Endodermal cell (in vitro differentiated cells): ENCODE results near the gene COL15A1. TPM values are rescaled to one million over a fixed set of nuclear protein-coding genes. Genes with fewer than 3 reads are reported as not detected.
A peak's percentile ranks its signal among the peaks of the same experiment; 100 is the strongest.

ENCODE experiments used
- DNase-seq: peaks from one replicate; pipeline ENCODE4 v3.0.0-alpha.2; 2017
- H3K27ac ChIP-seq: 2 replicates; pipeline ENCODE4 v1.5.1; 2013; ENCODE audit warnings: mild to moderate bottlenecking, low read depth, low read length, moderate library complexity
- H3K27me3 ChIP-seq: 2 replicates; pipeline ENCODE4 v1.6.1; 2013; ENCODE audit warnings: mild to moderate bottlenecking, low read length, moderate library complexity; ENCODE audit not compliant: insufficient read depth, control insufficient read depth, poor library complexity, severe bottlenecking
- H3K36me3 ChIP-seq: 2 replicates; pipeline ENCODE4 v1.7.0; 2013; ENCODE audit warnings: mild to moderate bottlenecking, low read length, moderate library complexity; ENCODE audit not compliant: control insufficient read depth, insufficient read depth
- H3K4me1 ChIP-seq: one replicate; pipeline ENCODE4 v1.7.0; 2013; ENCODE audit warnings: low read length; ENCODE audit not compliant: control insufficient read depth, insufficient read depth
- H3K4me3 ChIP-seq: 2 replicates; pipeline ENCODE4 v1.5.1; 2013; ENCODE audit warnings: mild to moderate bottlenecking, low read length, moderate library complexity
- H3K9ac ChIP-seq: 2 replicates; pipeline ENCODE4 v1.6.1; 2013; ENCODE audit warnings: mild to moderate bottlenecking, low read length, moderate library complexity; ENCODE audit not compliant: poor library complexity, severe bottlenecking; ENCODE audit errors: extremely low read depth
- H3K9me3 ChIP-seq: 2 replicates; pipeline ENCODE4 v1.6.1; 2013; ENCODE audit warnings: mild to moderate bottlenecking, low read length, moderate library complexity; ENCODE audit not compliant: control insufficient read depth
- H3K27ac Mint-ChIP-seq: 2 replicates; pipeline ENCODE4 v1.8.0; 2020; ENCODE audit warnings: mixed read lengths
- H3K27me3 Mint-ChIP-seq: 2 replicates; pipeline ENCODE4 v1.8.0; 2021; ENCODE audit warnings: mild to moderate bottlenecking, mixed read lengths; ENCODE audit not compliant: insufficient read depth
- H3K36me3 Mint-ChIP-seq: 2 replicates; pipeline ENCODE4 v1.8.0; 2020; ENCODE audit warnings: low read depth, mixed read lengths
- H3K4me1 Mint-ChIP-seq: 2 replicates; pipeline ENCODE4 v1.8.0; 2020; ENCODE audit warnings: mixed read lengths
- H3K4me3 Mint-ChIP-seq: 2 replicates; pipeline ENCODE4 v1.8.0; 2020; ENCODE audit warnings: mild to moderate bottlenecking, moderate library complexity, mixed read lengths
- H3K9me3 Mint-ChIP-seq: 2 replicates; pipeline ENCODE4 v1.8.0; 2020; ENCODE audit warnings: mild to moderate bottlenecking, mixed read lengths
- WGBS, 2 experiments: methylation state at CpG; one replicate each; pipeline versions ENCODE4 v1.1.5 to v1.1.7; 2013; ENCODE audit warnings: missing lambda C conversion rate in 2 of 2, mixed read lengths in 1 of 2; ENCODE audit not compliant: insufficient coverage in 1 of 2, insufficient read length in 1 of 2; 5-methylcytosine and 5-hydroxymethylcytosine counted together
- total RNA-seq, 2 donors: library from RNA; stranded (reverse); fragmentation: NEBNext Ultra II Directional in 1 of 2; extraction: Animal tissue kit (Norgen Biotek cat#: 25700) in 1 of 2; gene quantifications; 2 replicates in 1 of 2; 3 replicates in 1 of 2; pipeline ENCODE4 v1.2.1, GENCODE V29; 2021
- TF ChIP-seq, protein P1 (sequence below): fragments of 200-600 bp; sonication (generic); conservative IDR thresholded peaks from 2 replicates; pipeline ENCODE4 v1.5.0; 2021; ENCODE audit warnings: antibody characterized with exemption, mild to moderate bottlenecking

The COL15A1 gene
- total RNA-seq, 2 donors from 2014 or later = 0.27 TPM; not detected in 1

DNA sequence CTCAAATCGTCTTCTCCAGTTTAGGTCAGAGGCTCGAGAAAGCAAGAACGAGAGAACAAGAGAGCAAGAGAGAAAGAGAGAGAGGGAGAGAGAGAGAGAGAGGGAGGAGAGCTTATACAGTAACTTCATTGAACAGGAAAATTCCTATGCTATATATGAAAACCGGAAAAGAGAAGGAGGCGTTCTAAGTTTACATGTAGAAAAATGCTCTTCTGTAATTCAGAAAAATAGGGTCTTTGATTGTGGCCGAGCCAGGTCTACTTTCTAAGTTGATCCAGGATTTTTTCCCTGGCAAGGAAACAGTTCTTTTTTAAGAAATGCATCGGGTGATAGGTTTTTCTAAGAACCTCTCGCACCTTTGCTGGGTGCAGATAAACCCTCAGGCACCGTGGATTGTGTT is 29.5 kb downstream of the COL15A1 start:
- TF ChIP-seq, protein P1, sequence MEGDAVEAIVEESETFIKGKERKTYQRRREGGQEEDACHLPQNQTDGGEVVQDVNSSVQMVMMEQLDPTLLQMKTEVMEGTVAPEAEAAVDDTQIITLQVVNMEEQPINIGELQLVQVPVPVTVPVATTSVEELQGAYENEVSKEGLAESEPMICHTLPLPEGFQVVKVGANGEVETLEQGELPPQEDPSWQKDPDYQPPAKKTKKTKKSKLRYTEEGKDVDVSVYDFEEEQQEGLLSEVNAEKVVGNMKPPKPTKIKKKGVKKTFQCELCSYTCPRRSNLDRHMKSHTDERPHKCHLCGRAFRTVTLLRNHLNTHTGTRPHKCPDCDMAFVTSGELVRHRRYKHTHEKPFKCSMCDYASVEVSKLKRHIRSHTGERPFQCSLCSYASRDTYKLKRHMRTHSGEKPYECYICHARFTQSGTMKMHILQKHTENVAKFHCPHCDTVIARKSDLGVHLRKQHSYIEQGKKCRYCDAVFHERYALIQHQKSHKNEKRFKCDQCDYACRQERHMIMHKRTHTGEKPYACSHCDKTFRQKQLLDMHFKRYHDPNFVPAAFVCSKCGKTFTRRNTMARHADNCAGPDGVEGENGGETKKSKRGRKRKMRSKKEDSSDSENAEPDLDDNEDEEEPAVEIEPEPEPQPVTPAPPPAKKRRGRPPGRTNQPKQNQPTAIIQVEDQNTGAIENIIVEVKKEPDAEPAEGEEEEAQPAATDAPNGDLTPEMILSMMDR = no peak
- Mint-ChIP-seq H3K9me3 (no peaks in the 10 kb centered on the region), H3K27ac (no peak overlapping the region), H3K36me3 (no peaks in the 10 kb centered on the region), H3K4me1 (peaks cover 7% of the 10 kb centered on the region), H3K4me3 (no peak overlapping the region), H3K27me3 (peaks cover 39% of the 10 kb centered on the region)
- Histone ChIP-seq H3K36me3 (no peaks in the 10 kb centered on the region), H3K4me3 (no peak overlapping the region), H3K27me3 (peaks cover 27% of the 10 kb centered on the region), H3K27ac (no peak overlapping the region), H3K9ac (no peak overlapping the region), H3K9me3 (no peaks in the 10 kb centered on the region), H3K4me1 (peaks cover 11% of the 10 kb centered on the region)
- WGBS, 2 experiments = 89% methylated on average over 8 to 9 of the region's 9 CpGs
- DNase-seq = peak; percentile 11

DNA sequence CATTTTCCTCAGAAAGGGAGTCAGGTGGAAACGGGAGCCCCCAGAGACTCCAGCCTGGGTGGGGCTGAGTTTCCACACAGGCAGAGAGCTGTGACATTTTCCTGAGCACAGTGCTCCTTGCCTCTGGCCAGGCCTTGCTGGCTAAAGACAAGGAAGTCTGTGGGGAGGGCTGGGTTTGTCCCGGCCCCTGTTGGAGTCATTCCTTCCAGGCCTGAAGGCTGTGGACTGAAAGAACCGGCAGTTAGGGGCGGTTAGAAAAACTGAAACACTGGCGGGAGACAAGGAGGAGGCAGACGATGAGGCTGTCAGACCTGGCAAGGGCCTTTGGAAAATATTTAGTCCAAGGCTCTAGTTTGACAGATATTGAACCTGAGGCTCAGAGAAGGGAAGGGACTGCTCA is 29.9 kb downstream of the COL15A1 start:
- H3K27me3 ChIP-seq = peaks cover 27% of the 10 kb centered on the region
- 89 to 97% methylated on average over 6 of the region's 6 CpGs for WGBS, 2 experiments
- Mint-ChIP-seq H3K4me1 (peaks cover 11% of the 10 kb centered on the region), H3K4me3 (no peak overlapping the region), H3K27ac (no peak overlapping the region), H3K9me3 (no peaks in the 10 kb centered on the region), H3K36me3 (no peaks in the 10 kb centered on the region), H3K27me3 (peaks cover 39% of the 10 kb centered on the region)
- H3K4me3 ChIP-seq = no peak overlapping the region
- H3K27ac ChIP-seq = no peak overlapping the region
- peaks cover 13% of the 10 kb centered on the region for H3K4me1 ChIP-seq
- H3K9me3 ChIP-seq = no peaks in the 10 kb centered on the region
- no peak overlapping the region for H3K9ac ChIP-seq
- TF ChIP-seq, protein P1 = no peak
- H3K36me3 ChIP-seq = no peaks in the 10 kb centered on the region
- DNase-seq = no peak

DNA sequence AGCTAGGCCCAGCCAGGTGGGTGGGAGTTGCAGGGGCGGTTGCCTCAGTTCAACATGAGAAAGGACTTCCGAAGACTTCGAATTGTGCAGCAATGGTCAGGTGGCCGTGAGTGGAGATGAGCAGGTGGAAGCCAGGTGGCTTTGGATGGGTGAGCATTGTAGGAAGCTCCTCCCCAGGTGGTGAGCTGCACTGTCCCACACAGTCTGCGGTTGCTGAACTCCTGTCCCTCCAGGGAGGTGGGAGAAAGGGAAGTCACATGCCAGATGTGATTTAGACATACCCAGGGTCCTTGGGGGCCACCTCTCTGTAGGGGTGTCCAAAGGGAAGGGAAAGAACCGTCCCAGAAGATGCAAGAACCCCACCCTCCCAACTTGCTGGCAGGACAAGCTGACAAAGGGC is 30.4 kb downstream of the COL15A1 start:
- no peak overlapping the region for H3K4me3 Mint-ChIP-seq

More for the DNA sequence above, 30.4 kb downstream of the COL15A1 start:
- TF ChIP-seq, protein P1 = no peak
- no peak overlapping the region for H3K4me3 ChIP-seq
- H3K4me1 ChIP-seq = peaks cover 13% of the 10 kb centered on the region
- no peaks in the 10 kb centered on the region for H3K36me3 ChIP-seq
- peaks cover 12% of the 10 kb centered on the region for H3K4me1 Mint-ChIP-seq
- H3K27ac Mint-ChIP-seq = no peak overlapping the region
- H3K9me3 Mint-ChIP-seq = no peaks in the 10 kb centered on the region
- no peak overlapping the region for H3K27ac ChIP-seq
- peaks cover 27% of the 10 kb centered on the region for H3K27me3 ChIP-seq
- no peaks in the 10 kb centered on the region for H3K9me3 ChIP-seq
- H3K9ac ChIP-seq = no peak overlapping the region
- no peaks in the 10 kb centered on the region for H3K36me3 Mint-ChIP-seq
- DNase-seq = no peak
- WGBS, 2 experiments = 92 to 100% methylated on average over 4 to 6 of the region's 6 CpGs
- H3K27me3 Mint-ChIP-seq = peaks cover 39% of the 10 kb centered on the region
